HEK293 (cell line): ENCODE results near the gene TRIM66.

Source experiments
- CTCF ChIA-PET: fragments of 350-600 bp; formaldehyde crosslinking; extraction: SDS; loops from one replicate; lab custom pipeline; 2021; ENCODE audit warnings: antibody characterized with exemption; lab: Yijun Ruan, JAX
- POLR2A ChIA-PET: fragments of 300-600 bp; formaldehyde crosslinking; extraction: SDS; loops from one replicate; lab custom pipeline; 2020; ENCODE audit warnings: antibody characterized with exemption, inconsistent platforms; lab: Yijun Ruan, JAX
- H3K27ac ChIP-seq: fragments of 200-500 bp; sonication (Bioruptor generic); 2 replicates; pipeline ENCODE4 v1.5.1; 2014; ENCODE audit warnings: low read depth, low read length, control low read depth, inconsistent platforms; ENCODE audit errors: extremely low read depth
- H3K36me3 ChIP-seq, 2 experiments: fragments of 200-500 bp in 1 of 2; sonication (Bioruptor generic) in 1 of 2; 1 replicate in 1 of 2; 2 replicates in 1 of 2; pipeline ENCODE4 v1.5.1; 2014 to 2017; ENCODE audit warnings: inconsistent platforms in 2 of 2, low read length in 2 of 2; ENCODE audit not compliant: control insufficient read depth in 2 of 2, insufficient read depth in 1 of 2
- H3K4me1 ChIP-seq: fragments of 200-500 bp; sonication (Bioruptor generic); 2 replicates; pipeline ENCODE4 v1.5.1; 2014; ENCODE audit warnings: mild to moderate bottlenecking, low read length, inconsistent platforms; ENCODE audit not compliant: control insufficient read depth, insufficient read depth
- H3K4me3 ChIP-seq: 2 replicates; pipeline ENCODE4 v1.5.1; 2011; ENCODE audit warnings: low read depth, mild to moderate bottlenecking, control low read depth, low read length, moderate library complexity
- H3K9me3 ChIP-seq: fragments of 200-500 bp; sonication (Bioruptor generic); 2 replicates; pipeline ENCODE4 v1.5.1; 2014; ENCODE audit warnings: low read depth, low read length, inconsistent platforms; ENCODE audit not compliant: control insufficient read depth, insufficient read depth
- EGR2 ChIP-seq: fragments of 450-650 bp; formaldehyde crosslinking; IDR thresholded peaks from 2 replicates; pipeline ENCODE4 v1.5.1; 2016; ENCODE audit warnings: low read depth, missing biosample characterization, missing genetic modification characterization
- IKZF3 ChIP-seq: fragments of 450-650 bp; IDR thresholded peaks from 2 replicates; pipeline ENCODE4 v1.5.0; 2018; ENCODE audit warnings: missing biosample characterization, mild to moderate bottlenecking, missing genetic modification characterization, moderate library complexity
- PRDM1 ChIP-seq: fragments of 450-650 bp; formaldehyde crosslinking; IDR thresholded peaks from 2 replicates; pipeline ENCODE4; 2016; ENCODE audit warnings: missing biosample characterization, missing genetic modification characterization
- PRDM10 ChIP-seq: fragments of 450-650 bp; formaldehyde crosslinking; IDR thresholded peaks from 2 replicates; pipeline ENCODE4 v1.5.1; 2016; ENCODE audit warnings: missing biosample characterization, missing genetic modification characterization
- PRDM6 ChIP-seq: fragments of 450-650 bp; formaldehyde crosslinking; IDR thresholded peaks from 2 replicates; pipeline ENCODE4 v1.5.1; 2017; ENCODE audit warnings: missing biosample characterization, missing genetic modification characterization
- ZBTB10 ChIP-seq: fragments of 450-650 bp; formaldehyde crosslinking; IDR thresholded peaks from 2 replicates; pipeline ENCODE4 v1.5.1; 2016; ENCODE audit warnings: missing biosample characterization, missing genetic modification characterization
- ZEB2 ChIP-seq: fragments of 450-650 bp; formaldehyde crosslinking; IDR thresholded peaks from 2 replicates; pipeline ENCODE4 v1.5.1; 2016; ENCODE audit warnings: missing biosample characterization, missing genetic modification characterization
- ZFHX2 ChIP-seq: fragments of 450-650 bp; formaldehyde crosslinking; conservative IDR thresholded peaks from 2 replicates; pipeline ENCODE4 v1.5.1; 2016; ENCODE audit warnings: missing biosample characterization, missing genetic modification characterization
- ZIC2 ChIP-seq: fragments of 450-650 bp; formaldehyde crosslinking; IDR thresholded peaks from 2 replicates; pipeline ENCODE4 v1.5.1; 2016; ENCODE audit warnings: missing biosample characterization, missing genetic modification characterization
- ZNF112 ChIP-seq: fragments of 450-650 bp; formaldehyde crosslinking; IDR thresholded peaks from 2 replicates; pipeline ENCODE4 v1.5.0; 2017; ENCODE audit warnings: missing biosample characterization, missing genetic modification characterization
- ZNF174 ChIP-seq: fragments of 450-650 bp; formaldehyde crosslinking; IDR thresholded peaks from 2 replicates; pipeline ENCODE4 v1.5.0; 2017; ENCODE audit warnings: missing biosample characterization, mild to moderate bottlenecking, missing genetic modification characterization
- ZNF280D ChIP-seq: fragments of 450-650 bp; formaldehyde crosslinking; IDR thresholded peaks from 2 replicates; pipeline ENCODE4 v1.5.1; 2016; ENCODE audit warnings: missing biosample characterization, missing genetic modification characterization
- ZNF37A ChIP-seq: fragments of 450-650 bp; IDR thresholded peaks from 2 replicates; pipeline ENCODE4 v1.5.1; 2018; ENCODE audit warnings: missing biosample characterization, missing genetic modification characterization
- ZNF416 ChIP-seq: fragments of 450-650 bp; formaldehyde crosslinking; IDR thresholded peaks from 2 replicates; pipeline ENCODE4 v1.5.1; 2016; ENCODE audit warnings: missing biosample characterization, missing genetic modification characterization
- ZNF449 ChIP-seq: fragments of 450-650 bp; formaldehyde crosslinking; IDR thresholded peaks from 2 replicates; pipeline ENCODE4 v1.5.1; 2017; ENCODE audit warnings: missing biosample characterization, mild to moderate bottlenecking, missing genetic modification characterization, moderate library complexity
- ZNF610 ChIP-seq: fragments of 450-650 bp; formaldehyde crosslinking; IDR thresholded peaks from 2 replicates; pipeline ENCODE4 v1.5.1; 2016; ENCODE audit warnings: missing biosample characterization, missing genetic modification characterization, borderline replicate concordance
- ZNF670 ChIP-seq: fragments of 450-650 bp; formaldehyde crosslinking; IDR thresholded peaks from 2 replicates; pipeline ENCODE4 v1.5.1; 2016; ENCODE audit warnings: missing biosample characterization, missing genetic modification characterization, low read depth

The TRIM66 gene

GRCh38 chr11:8720868-8721608, 38.6 kb upstream of the TRIM66 start:
- H3K4me3 ChIP-seq, result no peak overlapping the region
- H3K9me3 ChIP-seq, result no peaks in the 10 kb centered on the region
- H3K27ac ChIP-seq, result no peak overlapping the region
- peaks cover 2% of the 10 kb centered on the region; the same call in 1 of the 2 replicates for H3K4me1 ChIP-seq
- ChIA-PET CTCF (no interaction called here), POLR2A (no interaction called here)
- peaks cover 0 to 4% of the 10 kb centered on the region in 2 experiments; a peak in 1 of 3 replicates for H3K36me3 ChIP-seq
- peak; percentile 85 for TF ChIP-seq ZFHX2 (tag by site-specific recombination)
- TF ChIP-seq ZNF174 (tag by site-specific recombination), result no peak
- TF ChIP-seq IKZF3 (tag by site-specific recombination), result no peak
- peak; percentile 85 for TF ChIP-seq EGR2 (tag by site-specific recombination)
- TF ChIP-seq PRDM10 (tag by site-specific recombination), result no peak
- no peak for TF ChIP-seq ZNF670 (tag by site-specific recombination)
- TF ChIP-seq ZEB2, result no peak
- TF ChIP-seq ZNF280D (tag by site-specific recombination), result no peak
- peak; percentile 94 for TF ChIP-seq ZNF449

GRCh38 chr11:8720352-8720751, 37.9 kb upstream of the TRIM66 start:
- Histone ChIP-seq H3K27ac (no peak overlapping the region), H3K9me3 (no peaks in the 10 kb centered on the region)
- TF ChIP-seq PRDM1 (no peak), PRDM6 (tag by site-specific recombination) (no peak), ZBTB10 (tag by site-specific recombination) (no peak), ZIC2 (tag by site-specific recombination) (no peak), ZNF37A (no peak), ZNF610 (tag by site-specific recombination) (no peak), ZNF416 (tag by site-specific recombination) (no peak), ZNF112 (tag by site-specific recombination) (no peak)

More at GRCh38 chr11:8720352-8720751, 37.9 kb upstream of the TRIM66 start:
- ChIA-PET CTCF (interaction anchor here (0.6 kb wide), 1 partner anchor 66 kb away, joined by 3 read pairs; no protein-coding TSS in a partner anchor), POLR2A (no interaction called here)
- Histone ChIP-seq H3K4me3 (no peak overlapping the region), H3K36me3 (no peaks in the 10 kb centered on the region), H3K4me1 (peaks cover 2% of the 10 kb centered on the region; the same call in 1 of the 2 replicates)
